Epithelial cell of esophagus (primary cell): ENCODE data around the gene HDAC4.
A peak's percentile ranks its signal among the peaks of the same experiment; 100 is the strongest.

Experiments
- DNase-seq: peaks from one replicate; pipeline ENCODE4 v3.0.0; 2010; ENCODE audit warnings: low read depth
- H3K4me3 ChIP-seq: 2 replicates; pipeline ENCODE4 v1.5.1; 2011; ENCODE audit warnings: mild to moderate bottlenecking, low read length, control low read depth
- TF ChIP-seq, protein P1 (sequence below): IDR thresholded peaks from 2 replicates; pipeline ENCODE4 v1.5.1; 2011; ENCODE audit warnings: low read depth, mild to moderate bottlenecking, low read length, control low read depth, inconsistent platforms; ENCODE audit not compliant: insufficient read depth; ENCODE audit errors: missing control alignments

The HDAC4 gene

DNA sequence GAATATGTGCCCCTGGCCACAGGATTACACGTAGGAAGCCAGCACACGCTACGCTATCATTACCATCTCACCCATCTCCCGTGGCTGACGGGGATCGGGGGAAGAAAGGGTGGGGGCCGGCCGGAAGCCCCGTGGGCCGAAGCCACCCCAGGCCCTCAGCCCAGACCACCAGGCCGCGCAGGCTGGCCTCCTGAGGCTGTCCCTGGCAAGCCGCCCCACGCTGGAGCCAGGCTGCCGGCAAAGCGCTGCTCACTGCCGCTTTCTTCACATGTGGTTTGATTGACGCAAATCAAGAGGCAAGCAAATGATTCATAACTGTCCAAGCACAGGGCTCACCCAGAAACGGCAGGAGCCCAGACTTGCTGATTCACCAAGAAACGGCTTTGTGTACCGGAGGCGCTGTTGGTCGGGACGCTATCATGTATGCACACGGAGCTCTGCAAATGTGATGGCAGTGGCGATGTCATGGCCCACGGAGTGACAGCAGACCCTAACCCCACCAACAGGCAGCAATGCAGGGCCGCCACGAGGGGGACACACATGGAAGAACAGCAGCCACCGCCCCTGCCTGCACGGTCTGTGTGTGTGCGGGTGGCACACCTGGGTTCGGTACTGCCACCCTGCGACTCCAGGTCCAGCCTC is 125.7 kb downstream of the HDAC4 start:
- H3K4me3 ChIP-seq, result peak overlapping the region; percentile 3
- peak; percentile 98 for DNase-seq
- TF ChIP-seq, protein P1, sequence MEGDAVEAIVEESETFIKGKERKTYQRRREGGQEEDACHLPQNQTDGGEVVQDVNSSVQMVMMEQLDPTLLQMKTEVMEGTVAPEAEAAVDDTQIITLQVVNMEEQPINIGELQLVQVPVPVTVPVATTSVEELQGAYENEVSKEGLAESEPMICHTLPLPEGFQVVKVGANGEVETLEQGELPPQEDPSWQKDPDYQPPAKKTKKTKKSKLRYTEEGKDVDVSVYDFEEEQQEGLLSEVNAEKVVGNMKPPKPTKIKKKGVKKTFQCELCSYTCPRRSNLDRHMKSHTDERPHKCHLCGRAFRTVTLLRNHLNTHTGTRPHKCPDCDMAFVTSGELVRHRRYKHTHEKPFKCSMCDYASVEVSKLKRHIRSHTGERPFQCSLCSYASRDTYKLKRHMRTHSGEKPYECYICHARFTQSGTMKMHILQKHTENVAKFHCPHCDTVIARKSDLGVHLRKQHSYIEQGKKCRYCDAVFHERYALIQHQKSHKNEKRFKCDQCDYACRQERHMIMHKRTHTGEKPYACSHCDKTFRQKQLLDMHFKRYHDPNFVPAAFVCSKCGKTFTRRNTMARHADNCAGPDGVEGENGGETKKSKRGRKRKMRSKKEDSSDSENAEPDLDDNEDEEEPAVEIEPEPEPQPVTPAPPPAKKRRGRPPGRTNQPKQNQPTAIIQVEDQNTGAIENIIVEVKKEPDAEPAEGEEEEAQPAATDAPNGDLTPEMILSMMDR, result no peak

DNA sequence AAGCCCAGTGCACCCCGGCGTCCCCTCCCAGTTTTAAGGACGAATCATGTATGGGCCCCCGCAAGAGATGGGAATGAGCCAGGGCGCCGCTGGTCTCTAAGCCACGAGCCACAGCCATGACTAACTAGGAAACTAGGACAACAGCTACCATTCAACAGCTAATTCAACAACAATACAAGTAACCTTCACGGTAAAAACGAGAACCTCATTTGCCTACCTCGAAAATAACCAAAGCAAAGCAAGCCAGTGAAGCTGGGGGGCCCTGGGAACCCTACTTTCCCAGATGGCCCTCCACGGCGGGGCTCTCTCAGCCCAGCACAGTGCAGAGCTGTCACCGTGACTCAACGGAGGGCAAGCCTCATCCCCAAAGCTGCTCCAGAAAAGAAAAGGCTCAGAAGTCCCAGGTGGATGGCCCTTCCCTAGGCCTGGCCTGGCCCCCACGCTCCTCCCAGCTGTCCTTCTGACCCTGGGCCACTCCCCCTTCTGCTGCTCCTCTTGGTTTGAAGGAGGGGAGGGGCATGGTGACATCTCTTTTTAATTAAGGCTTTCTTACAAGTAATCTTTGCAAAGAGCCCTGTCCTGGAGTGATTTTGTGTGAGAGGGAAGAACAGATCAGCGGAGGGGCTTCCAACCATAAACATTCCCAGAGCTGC is 126.3 kb downstream of the HDAC4 start:
- TF ChIP-seq, protein P1, result no peak
- DNase-seq, result peak; percentile 59
- no peak overlapping the region for H3K4me3 ChIP-seq

DNA sequence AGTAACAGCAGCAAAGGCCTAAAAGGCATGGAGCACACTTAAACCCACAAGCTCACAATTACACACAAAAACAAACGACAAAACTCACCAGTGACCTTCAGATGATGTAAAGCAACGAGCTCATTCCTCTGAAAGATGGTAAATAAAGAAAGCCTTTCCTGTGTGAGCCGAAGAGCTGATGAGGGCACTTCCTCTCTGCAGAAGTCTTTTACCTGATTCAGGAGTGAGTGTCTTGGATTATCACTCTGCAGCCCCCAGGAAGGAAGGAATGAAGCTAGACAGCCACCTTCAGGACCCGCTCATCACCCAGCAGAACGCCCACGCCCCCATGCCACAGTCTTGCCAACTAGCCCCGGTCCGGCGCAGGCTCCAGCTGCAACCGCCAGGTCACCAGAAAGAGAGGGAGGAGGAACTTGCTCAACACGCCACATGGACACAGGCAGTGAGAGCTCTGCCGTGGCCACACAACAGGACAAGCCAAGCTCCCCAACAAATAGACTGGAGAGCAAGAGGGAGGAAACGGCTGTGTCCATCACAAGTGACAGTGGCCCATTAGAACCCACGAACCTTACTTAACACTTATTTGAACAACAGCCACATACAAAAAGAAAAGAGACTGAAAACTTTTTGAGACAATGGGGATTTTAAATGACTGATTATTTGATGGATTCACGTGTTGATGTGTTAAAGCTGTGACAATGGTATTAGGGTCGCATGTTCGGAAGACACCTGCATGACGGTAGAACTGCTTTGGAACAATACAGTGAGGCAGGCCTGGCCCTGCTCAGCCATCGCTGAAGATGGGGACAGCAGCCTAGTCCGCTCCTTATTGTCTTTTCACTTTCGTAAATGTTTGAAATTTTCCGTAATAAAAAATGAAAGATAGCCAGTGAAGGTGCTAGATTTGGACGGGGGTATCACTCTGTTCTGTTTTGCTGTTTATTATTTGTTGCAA is 127.3 kb downstream of the HDAC4 start:
- no peak overlapping the region for H3K4me3 ChIP-seq
- TF ChIP-seq, protein P1, result no peak
- no peak for DNase-seq

DNA sequence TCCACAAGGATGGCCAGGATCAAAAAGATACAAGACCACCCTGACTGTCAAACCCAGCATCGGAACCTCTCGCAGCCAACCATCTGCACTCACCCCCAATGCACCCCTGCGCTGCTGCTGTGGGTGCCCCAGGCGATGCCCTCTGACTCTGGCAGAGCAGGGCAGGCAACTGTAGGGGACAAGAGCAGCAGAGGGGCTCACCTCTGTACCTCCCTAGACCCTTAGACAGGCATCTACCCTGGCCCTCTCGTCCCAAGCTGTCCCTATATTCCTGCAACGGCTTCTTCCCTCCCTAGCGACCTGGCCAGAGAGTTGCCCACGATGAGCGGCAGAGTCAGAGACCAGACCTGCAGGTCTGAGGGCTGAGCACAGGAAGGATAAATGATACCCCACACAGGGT is 128.2 kb downstream of the HDAC4 start:
- TF ChIP-seq, protein P1, result no peak
- no peak for DNase-seq
- H3K4me3 ChIP-seq, result no peak overlapping the region

DNA sequence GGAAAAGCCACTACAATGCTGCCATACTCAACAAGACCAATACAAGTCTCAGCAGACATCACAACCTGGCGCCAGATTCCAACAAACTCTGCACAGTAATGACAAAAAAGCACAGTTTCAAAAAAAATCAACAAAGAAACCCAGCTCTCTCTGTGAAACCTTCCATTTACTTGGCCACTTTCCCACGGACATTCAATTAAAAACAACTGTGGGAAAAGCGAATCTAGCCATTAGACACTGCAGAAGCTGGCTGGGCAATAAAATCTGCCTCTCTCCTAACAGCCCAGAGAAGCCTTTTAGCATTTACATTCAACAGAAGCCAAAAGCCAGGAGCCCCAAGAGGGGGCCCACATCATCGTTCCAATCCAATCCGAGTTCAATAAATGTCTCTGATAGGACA is 128.9 kb downstream of the HDAC4 start:
- no peak for DNase-seq
- TF ChIP-seq, protein P1, result no peak
- no peak overlapping the region for H3K4me3 ChIP-seq

DNA sequence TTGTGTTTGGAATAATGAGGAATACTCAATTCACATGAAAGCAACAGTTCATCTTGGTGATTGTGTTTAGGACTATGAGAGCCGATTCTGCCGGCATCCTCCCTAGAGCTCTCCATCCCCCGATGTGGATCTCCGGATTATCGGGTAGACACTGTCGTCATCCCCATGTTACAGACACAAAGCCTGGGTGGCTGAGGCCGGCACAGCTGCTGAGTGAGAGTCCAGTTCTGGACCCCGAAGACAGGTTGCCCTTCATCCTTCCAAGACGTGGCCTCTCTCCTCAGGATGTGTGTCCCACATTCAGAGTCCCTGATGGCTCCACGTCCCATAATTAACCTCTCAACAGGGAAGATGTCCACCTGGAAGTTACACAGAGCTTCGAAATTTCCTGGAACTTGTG is 129.3 kb downstream of the HDAC4 start:
- TF ChIP-seq, protein P1, result no peak
- DNase-seq, result no peak
- H3K4me3 ChIP-seq, result no peak overlapping the region
